Limb (tissue), 2 donors: Measurements from ENCODE around the gene GRK5.

Experiments
- DNase-seq, 2 donors: peaks; one replicate each; pipeline ENCODE4 v3.0.0-alpha.2; 2016; ENCODE audit errors: extremely low spot score in 2 of 2

The GRK5 gene

DNA sequence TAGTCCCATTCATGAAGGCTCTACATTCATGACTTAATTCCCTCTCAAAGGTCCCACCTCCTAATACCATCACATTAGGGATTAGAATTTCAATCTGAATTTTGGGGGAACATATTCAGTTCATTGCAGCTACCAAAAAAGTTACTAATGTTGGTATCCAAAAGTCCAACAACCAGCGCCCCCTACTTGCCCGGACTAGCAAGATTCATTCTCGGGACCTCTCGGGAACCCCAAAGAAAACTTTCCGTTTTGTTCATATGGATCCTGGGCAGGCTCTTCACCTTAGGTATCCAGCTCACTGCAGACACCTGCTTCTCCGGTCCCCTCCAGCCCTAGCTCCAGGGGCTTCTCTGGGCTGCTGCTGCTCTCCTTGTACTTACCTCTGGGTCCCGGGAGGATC lies 8.9 kb upstream of the GRK5 start:
- no peak for DNase-seq

DNA sequence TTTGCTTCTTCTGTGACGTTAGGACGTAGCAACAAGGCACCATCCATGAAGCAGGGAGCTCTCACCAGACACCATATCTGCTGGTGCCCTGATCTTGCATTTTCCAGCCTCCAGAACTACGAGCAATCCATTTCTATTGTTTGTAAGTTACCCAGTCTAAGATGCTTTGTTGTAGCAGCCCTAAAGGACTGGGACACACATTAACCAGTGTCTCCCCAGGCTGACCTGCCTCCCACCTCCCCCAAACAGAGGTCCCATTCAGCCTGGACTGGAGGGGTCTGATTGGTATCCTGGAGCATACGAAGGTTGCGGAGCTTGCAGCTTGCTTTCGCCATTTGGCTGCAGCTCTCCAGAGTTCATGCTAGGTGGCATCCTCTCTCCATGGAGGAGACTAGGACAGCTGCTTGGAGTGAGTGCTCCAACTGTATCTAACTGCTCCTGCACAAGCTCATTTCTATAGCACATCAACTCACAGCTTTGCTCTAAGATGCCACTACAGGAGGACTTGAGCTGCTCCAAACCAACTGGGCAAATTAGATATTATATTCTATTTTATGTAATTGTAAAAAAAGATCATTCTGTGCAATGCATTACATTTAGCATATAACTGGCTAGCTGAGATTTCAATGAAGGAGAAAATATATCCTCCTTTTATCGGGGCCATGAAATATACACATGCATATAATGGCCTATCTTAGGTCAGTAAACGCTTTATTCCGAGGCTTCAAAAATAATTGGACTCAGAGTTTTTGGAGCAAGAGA lies 8.0 kb upstream of the GRK5 start:
- DNase-seq: peak; percentile 80 to 88

DNA sequence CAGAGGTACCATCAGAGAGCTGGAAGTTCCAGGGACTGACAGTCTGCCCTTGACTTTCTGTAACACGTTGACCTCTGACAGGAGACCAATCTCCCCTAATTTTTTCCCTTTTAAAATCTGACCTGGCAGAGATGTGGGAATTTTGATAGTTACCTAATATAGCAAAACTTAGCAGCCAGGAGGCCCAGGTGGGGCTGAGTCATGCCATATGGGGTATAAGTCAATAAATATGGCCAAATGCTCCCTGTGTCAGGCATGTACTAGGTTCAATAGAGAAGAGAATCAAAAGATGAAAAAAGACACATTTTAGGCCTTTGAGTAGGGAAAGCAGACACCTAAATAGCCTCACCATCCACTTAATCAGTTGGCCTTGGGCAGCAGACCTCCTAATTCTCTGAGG lies 6.1 kb upstream of the GRK5 start:
- DNase-seq: no peak

- no peak for DNase-seq
Observed at GRCh38 chr10:119203006-119203405, 4.4 kb upstream of the GRK5 start.

- DNase-seq: no peak
Observed at GRCh38 chr10:119205894-119206602, 1.3 kb upstream of the GRK5 start.

DNA sequence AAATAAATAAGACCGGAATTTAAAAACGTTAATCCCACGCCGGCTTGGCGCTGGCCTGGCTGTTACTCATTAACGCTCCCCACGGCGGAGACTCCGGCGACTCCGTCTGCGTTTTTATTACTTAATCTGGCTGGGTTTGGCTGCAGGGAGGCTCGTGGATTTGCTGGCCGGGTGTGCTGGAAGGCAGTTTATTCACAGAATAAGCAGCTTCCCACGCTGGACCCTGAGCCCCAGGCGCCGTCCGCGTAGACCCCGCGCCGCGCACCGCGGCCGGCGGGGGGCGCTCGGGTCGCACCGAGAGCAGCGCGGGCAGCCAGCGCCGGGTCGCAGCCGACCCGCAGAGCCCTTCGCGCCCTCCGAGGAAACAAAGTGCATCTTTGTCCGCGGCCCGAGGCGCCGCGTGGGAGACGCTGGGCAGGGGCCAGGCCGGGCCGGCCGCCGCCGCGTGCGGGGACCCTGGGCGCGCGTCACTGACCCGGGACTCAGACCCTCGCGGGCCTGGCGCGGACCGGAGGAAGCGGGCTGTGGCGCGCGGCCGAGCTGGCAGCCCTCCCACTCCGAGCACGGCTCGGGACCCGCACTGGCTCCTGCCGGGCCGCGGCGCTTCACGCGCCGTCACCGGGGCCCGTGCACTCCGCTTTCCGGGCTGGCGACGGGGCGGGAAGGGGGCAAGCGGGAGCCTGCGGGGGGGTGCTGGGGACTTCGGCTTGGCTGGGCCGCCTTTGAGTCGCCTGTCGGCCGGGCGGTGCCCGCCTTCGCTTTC lies 587 bp upstream of the GRK5 start:
- DNase-seq: peak; percentile 72 to 90

DNA sequence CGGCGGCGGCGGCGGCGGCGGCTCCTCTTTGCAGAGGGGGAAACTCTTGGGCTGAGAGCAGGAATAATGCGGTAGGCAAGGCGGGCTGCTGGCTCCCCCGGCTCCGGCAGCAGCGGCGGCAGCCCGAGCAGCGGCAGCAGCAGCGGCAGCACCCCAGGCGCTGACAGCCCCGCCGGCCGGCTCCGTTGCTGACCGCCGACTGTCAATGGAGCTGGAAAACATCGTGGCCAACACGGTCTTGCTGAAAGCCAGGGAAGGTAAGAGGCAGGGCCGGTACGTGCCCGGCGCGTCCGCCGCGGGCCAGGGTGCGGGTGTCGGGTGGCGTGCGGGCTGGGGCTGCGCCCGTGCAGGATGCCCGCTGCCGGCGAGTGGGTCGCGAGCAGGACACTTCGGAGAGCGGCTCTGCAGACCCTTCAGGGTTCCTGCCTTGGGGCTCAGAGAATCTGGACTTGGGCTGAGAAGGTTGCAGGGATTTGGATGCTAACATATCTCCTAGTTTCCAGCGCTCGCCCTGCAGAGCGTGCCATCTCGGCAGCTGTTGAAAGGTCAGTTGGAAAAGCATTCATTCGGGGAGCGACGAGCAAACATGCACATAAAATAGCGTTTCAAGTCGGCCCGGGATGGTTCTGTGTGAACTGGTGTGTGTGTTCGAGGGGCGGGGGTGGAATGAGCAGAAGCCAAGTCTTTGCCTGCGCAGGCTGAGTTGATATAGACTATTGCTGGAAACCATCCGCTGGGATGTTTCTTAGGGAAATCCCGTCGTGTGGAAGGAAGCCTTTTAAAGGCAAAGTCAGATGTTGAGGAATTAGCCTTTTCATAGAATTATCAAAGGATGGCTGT lies 562 bp downstream of the GRK5 start:
- DNase-seq: no peak

DNA sequence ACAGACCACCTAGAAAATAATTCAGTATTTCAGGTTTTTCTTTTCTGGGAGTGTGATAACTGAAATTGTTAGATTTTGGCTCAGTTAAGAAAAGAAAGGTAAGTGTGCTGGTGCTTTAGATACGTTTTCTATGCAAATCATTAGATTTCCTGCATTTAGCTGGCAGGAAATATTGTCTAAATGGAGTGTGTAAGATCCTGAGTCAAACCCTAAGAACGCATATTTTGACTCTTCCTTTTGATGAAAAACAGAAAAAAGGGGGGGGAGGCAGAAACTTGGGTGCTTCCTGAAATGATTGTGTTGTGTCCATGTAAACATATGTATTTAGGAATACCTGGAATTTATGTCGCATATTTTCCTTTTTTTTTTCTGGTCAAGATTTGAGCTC lies 1.2 kb downstream of the GRK5 start:
- no peak for DNase-seq

- peak; percentile 67 to 82 for DNase-seq
Observed at GRCh38 chr10:119209035-119209735, 1.8 kb downstream of the GRK5 start.

DNA sequence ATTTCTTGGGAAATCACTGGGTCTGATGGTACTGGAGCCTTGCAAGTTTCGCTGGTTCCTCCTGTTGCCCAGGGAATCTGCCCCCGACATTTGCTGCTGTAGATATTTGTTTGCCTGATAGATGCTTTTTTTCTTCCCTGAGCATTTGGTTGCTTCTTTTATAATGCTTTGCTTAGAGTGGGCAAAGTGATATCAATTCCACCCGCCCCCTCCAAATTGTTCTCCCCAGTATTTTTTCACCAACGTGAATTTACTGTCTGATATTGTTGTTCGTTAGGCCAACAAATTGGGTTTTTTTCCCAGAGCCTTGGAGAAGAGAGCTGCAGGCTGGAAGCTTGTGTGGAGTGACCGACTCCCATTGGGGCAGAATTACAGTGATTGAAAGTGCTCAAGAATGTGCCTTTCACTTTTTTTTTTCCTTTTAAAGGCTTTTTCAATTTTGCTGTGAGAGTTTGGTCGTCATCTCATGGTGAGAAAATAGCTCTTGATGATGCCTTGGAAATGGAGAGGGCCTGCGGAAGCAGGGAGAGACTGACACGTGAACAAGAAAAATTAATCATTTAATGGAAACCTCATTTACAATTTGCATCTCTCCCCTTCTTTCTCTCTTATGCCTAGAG lies 2.5 kb downstream of the GRK5 start:
- no peak for DNase-seq

DNA sequence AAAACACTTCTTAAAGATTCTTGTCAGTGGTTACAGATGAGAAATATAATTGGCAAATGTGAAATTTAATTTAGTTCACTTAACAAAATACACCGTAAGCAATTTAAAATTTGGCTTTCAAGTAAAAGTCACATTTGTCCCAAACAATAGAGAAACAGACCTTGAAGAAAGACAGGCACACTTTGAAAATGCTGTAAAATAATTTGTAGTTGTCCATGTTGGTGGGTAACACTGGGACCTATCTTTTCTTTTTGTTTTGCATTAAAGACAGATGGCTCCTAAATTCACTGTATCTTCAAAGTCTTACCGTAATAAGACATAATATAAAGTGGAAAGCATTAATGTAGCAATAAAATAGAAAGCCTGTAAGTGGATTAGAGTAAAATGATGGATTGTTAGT lies 3.3 kb downstream of the GRK5 start:
- DNase-seq: no peak

- DNase-seq: no peak
Observed at GRCh38 chr10:119211176-119211575, 3.8 kb downstream of the GRK5 start.

GRCh38 chr10:119211625-119212441 lies 4.5 kb downstream of the GRK5 start:
- DNase-seq: no peak

- DNase-seq: no peak
Observed at GRCh38 chr10:119215371-119215770, 8.0 kb downstream of the GRK5 start.

DNA sequence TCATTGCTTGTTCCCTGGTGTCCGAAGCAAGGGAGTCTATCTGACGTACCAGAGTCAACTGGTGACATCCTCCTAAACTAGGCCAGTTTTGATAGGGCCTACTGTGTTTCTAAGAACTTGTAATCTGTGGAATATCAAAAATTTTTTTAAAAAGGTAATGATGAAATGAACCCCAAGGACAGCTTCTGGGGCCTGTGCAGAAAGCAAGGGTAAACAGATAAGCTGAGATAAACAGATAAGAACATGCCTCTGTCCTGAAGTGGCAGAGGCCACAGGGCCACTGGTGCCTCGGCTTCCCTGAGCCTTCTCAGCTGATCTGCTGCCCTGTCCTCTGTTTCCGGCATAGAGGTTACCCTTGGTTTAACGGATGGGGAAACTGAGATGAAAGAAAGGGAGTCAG lies 8.8 kb downstream of the GRK5 start:
- no peak for DNase-seq

DNA sequence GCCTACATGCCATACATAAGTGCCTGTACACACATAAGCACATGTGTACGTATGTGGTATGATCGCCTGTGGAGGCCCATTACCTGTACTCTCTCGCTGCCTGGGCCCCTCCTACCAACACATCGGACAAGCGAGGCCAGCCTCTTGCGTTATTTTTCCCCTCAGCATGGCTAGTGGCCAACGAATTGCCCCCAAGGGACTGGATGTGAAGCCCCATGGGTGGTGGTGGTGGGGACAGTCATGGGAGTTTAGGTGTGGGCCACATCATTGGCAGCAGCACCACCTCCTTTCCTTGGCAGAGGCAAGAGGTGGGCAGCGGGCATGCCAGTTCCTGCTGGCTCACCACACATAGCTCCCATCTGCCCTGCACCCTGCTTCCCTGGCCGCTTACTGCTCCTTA lies 10.0 kb downstream of the GRK5 start:
- no peak for DNase-seq

DNA sequence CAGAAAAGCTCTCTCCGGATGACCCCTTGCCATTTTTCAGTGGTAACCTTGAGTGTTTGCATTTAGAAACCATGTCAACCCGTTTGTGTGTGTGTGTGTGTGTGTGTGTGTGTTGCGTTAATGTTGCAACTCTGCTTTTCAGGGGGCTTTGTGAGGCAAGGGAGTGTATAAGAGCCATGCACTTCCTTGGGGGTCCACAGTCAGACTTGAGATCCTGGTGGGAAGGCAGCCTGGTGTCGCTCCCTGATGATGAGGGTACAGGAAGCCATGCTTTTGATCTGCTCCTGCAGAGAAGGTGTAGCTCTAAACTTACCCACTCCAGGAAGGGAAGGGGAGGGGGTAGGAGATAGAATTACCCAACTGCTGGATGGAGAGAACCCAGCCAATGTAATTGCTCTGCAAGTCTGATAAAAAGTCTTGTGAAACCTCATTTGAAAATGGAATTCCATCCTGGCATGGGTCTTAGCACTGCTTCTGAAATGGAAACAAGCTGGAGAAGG lies 10.7 kb downstream of the GRK5 start:
- no peak for DNase-seq

DNA sequence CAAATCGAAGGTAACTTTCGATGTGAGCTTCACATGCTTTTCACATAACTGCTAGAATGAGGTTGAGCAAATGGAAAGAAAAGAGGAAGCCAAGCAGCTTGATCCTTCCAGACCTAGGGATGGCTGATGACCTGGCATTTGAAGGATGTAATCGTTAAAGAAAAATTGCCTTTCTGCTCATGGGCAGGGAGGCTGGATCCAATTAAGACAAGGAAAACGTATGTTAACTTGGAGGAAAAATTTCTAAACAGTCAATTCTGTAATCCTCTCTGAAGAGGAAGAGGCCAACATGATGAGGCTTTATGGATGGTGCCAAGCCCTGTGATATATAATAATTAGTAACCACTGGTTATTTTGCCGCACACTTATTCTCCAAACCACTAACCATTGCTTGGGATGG lies 12.5 kb downstream of the GRK5 start:
- DNase-seq: no peak

DNA sequence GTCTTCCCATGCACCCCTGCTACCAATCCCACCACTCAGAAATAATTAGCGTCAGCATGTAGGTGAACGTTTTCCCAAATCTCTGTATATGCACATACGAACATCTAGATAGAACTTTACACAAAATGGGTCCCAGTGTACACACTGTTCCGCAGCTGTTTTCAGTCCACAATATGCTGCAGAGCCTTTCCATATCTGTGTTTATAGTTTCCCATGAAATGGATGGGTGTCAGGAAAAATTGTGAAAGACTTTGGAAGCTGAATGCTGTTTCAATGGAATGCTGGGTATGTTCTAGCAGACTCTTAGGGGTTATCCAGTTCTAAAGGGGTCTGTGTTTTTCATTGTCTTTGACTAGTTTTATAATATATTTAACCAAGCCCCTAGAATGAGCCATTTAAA lies 13.8 kb downstream of the GRK5 start:
- no peak for DNase-seq
